ENCODE results near the gene DAPK1. TPM values are rescaled to one million over a fixed set of nuclear protein-coding genes. Genes with fewer than 3 reads are reported as not detected.

DAPK1 gene
- total and polyA plus RNA-seq, 4 donors = 33.0 to 301 (median 94.1) TPM

DNA sequence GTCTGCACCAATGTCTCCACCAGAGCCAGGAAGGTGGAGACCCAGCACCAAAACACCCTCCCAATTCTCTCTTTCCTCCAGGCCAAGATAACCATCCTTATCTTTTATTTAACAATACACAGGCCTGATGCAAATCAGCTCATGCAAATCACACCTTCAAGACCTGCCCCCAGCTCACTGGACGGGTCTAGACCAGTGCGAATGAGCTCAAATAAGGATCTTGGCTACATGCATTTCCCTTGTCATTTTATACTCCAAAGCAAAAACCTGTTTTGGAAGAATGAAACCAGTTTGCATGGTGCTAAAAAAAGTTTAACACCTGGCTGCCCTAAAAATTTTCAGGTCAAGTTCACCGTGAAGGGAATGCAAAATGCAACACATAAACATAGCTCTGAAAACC lies 31.9 kb upstream of the DAPK1 start:
- H3K9ac ChIP-seq (ENCODE audit: insufficient read depth in 1 of 2, low read length in 2 of 2) = no peak overlapping the region
- H3K9me3 ChIP-seq (ENCODE audit: control insufficient read depth in 4 of 4, insufficient read depth in 3 of 4, low read length in 3 of 4) = no peaks in the 10 kb centered on the region
- no peaks in the 10 kb centered on the region for H3K36me3 ChIP-seq (ENCODE audit: control insufficient read depth in 4 of 4, insufficient read depth in 4 of 4, low read length in 4 of 4)
- no peak overlapping the region for H3K27ac ChIP-seq (ENCODE audit: low read depth in 1 of 2, low read length in 1 of 2)
- DNase-seq (peak; percentile 20 to 57 (median 31)), ATAC-seq (ENCODE audit: insufficient read depth, low FRiP score) (no peak)
- H3K4me1 ChIP-seq (ENCODE audit: control insufficient read depth in 5 of 5, insufficient read depth in 5 of 5, low read length in 5 of 5) = peaks cover 0 to 16% (median 7%) of the 10 kb centered on the region in 5 donors
- TF ChIP-seq, protein P1, sequence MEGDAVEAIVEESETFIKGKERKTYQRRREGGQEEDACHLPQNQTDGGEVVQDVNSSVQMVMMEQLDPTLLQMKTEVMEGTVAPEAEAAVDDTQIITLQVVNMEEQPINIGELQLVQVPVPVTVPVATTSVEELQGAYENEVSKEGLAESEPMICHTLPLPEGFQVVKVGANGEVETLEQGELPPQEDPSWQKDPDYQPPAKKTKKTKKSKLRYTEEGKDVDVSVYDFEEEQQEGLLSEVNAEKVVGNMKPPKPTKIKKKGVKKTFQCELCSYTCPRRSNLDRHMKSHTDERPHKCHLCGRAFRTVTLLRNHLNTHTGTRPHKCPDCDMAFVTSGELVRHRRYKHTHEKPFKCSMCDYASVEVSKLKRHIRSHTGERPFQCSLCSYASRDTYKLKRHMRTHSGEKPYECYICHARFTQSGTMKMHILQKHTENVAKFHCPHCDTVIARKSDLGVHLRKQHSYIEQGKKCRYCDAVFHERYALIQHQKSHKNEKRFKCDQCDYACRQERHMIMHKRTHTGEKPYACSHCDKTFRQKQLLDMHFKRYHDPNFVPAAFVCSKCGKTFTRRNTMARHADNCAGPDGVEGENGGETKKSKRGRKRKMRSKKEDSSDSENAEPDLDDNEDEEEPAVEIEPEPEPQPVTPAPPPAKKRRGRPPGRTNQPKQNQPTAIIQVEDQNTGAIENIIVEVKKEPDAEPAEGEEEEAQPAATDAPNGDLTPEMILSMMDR (IDR thresholded peaks at IDR 0.05; ENCODE audit: control extremely low read depth, extremely low read depth) = no peak
- H3K4me3 ChIP-seq = no peak overlapping the region
- no peaks in the 10 kb centered on the region for H3K27me3 ChIP-seq (ENCODE audit: control insufficient read depth in 3 of 3, insufficient read depth in 3 of 3, low read length in 2 of 3)
- 73 to 85% methylated on average over 3 of the region's 3 CpGs for WGBS, 2 donors

DNA sequence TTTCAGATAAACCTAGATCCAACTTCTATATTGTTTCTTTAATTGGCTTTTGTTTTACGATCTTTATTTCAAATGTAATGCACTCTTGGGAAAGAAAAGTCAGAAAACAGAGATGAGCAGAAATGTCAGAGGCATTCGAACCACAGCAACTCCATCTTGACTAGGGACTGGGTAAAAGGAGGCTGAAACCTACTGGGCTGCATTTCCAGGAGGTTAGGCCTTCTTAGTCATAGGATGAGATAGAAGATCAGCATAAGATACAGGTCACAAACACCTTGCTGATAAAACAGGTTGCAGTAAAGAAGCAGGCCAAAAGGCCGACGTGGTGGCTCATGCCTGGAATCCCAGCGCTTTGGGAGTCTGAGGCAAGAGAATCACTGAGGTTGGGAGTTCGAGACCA lies 30.5 kb upstream of the DAPK1 start:
- ATAC-seq (ENCODE audit: insufficient read depth, low FRiP score) (no peak), DNase-seq (no peak)
- no peak overlapping the region for H3K9ac ChIP-seq (ENCODE audit: insufficient read depth in 1 of 2, low read length in 2 of 2)
- no peak overlapping the region for H3K27ac ChIP-seq (ENCODE audit: low read depth in 1 of 2, low read length in 1 of 2)
- H3K4me1 ChIP-seq (ENCODE audit: control insufficient read depth in 5 of 5, insufficient read depth in 5 of 5, low read length in 5 of 5) = peaks cover 0 to 12% (median 7%) of the 10 kb centered on the region in 5 donors
- H3K36me3 ChIP-seq (ENCODE audit: control insufficient read depth in 4 of 4, insufficient read depth in 4 of 4, low read length in 4 of 4) = no peaks in the 10 kb centered on the region
- no peaks in the 10 kb centered on the region for H3K9me3 ChIP-seq (ENCODE audit: control insufficient read depth in 4 of 4, insufficient read depth in 3 of 4, low read length in 3 of 4)
- no peak overlapping the region for H3K4me3 ChIP-seq
- WGBS, 2 donors = 89 to 96% methylated on average over 6 of the region's 6 CpGs
- no peaks in the 10 kb centered on the region for H3K27me3 ChIP-seq (ENCODE audit: control insufficient read depth in 3 of 3, insufficient read depth in 3 of 3, low read length in 2 of 3)
- TF ChIP-seq, protein P1 (IDR thresholded peaks at IDR 0.05; ENCODE audit: control extremely low read depth, extremely low read depth) = no peak

DNA sequence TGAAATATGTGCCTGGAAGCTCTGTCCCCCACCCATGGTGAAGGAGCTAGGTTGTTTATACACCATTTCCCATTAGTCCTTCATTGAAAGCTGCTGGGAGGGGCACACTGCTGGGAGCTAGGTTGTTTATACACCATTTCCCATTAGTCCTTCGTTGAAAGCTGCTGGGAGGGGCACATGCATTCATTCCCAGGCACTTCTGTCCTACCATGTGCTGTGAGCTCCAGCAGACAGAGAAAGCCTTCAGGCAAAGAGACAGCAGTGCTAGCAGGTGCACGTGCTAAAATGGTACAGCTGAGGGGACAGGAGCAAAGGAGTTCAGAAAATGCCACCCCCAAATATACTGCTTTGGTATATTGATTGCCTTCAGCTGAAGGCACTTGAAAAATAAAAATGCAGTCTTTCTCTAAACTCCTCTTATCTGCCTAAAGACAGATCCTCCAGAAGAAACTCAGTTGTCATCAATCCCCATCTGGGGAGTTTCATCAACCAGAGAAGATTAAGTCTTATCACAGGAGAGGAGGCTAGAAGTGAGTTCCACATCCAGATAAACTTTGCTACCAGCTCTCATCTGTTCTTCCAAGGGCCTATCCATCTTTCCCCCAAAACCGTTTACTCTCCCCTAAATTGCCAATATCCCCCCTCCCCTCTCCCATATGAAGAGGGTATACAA lies 27.7 kb upstream of the DAPK1 start:
- TF ChIP-seq, protein P1 (IDR thresholded peaks at IDR 0.05; ENCODE audit: control extremely low read depth, extremely low read depth) = no peak
- Histone ChIP-seq H3K36me3 (ENCODE audit: control insufficient read depth in 4 of 4, insufficient read depth in 4 of 4, low read length in 4 of 4) (no peaks in the 10 kb centered on the region), H3K4me3 (no peak overlapping the region), H3K27ac (ENCODE audit: low read depth in 1 of 2, low read length in 1 of 2) (no peak overlapping the region), H3K4me1 (ENCODE audit: control insufficient read depth in 5 of 5, insufficient read depth in 5 of 5, low read length in 5 of 5) (peaks cover 0 to 5% (median under 1%) of the 10 kb centered on the region in 5 donors), H3K27me3 (ENCODE audit: control insufficient read depth in 3 of 3, insufficient read depth in 3 of 3, low read length in 2 of 3) (no peaks in the 10 kb centered on the region), H3K9ac (ENCODE audit: insufficient read depth in 1 of 2, low read length in 2 of 2) (no peak overlapping the region), H3K9me3 (ENCODE audit: control insufficient read depth in 4 of 4, insufficient read depth in 3 of 4, low read length in 3 of 4) (no peaks in the 10 kb centered on the region)
- DNase-seq = no peak
- WGBS, 2 donors = 62 to 67% methylated on average over 3 of the region's 3 CpGs
- no peak for ATAC-seq (ENCODE audit: insufficient read depth, low FRiP score)

DNA sequence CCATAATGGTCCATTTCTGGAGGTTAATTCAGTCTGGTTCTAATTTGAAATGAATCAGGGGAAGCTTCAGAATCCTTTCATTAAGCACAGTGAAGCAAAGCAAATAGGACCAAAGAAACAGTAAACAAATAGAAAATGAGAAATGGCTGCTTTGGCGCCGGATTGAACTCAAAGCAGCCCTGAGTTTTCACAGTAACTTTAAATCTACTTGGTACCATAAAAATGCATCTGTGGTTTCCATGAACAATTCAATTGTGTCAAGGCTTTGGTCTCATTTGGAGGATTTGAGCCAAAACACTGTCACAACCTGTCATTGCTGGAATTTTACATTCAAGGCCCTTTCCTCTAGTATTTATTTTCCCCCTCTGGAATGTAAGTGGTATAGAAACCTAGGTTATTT lies 25.9 kb upstream of the DAPK1 start:
- H3K36me3 ChIP-seq (ENCODE audit: control insufficient read depth in 4 of 4, insufficient read depth in 4 of 4, low read length in 4 of 4) = no peaks in the 10 kb centered on the region
- no peaks in the 10 kb centered on the region for H3K27me3 ChIP-seq (ENCODE audit: control insufficient read depth in 3 of 3, insufficient read depth in 3 of 3, low read length in 2 of 3)
- TF ChIP-seq, protein P1 (IDR thresholded peaks at IDR 0.05; ENCODE audit: control extremely low read depth, extremely low read depth) = no peak
- no peak overlapping the region for H3K4me3 ChIP-seq
- H3K27ac ChIP-seq (ENCODE audit: low read depth in 1 of 2, low read length in 1 of 2) = no peak overlapping the region
- ATAC-seq (ENCODE audit: insufficient read depth, low FRiP score) = no peak
- WGBS, 2 donors = 86 to 90% methylated on average over 2 of the region's 2 CpGs
- peaks cover 0 to 5% (median 0%) of the 10 kb centered on the region in 5 donors for H3K4me1 ChIP-seq (ENCODE audit: control insufficient read depth in 5 of 5, insufficient read depth in 5 of 5, low read length in 5 of 5)
- no peak for DNase-seq
- H3K9ac ChIP-seq (ENCODE audit: insufficient read depth in 1 of 2, low read length in 2 of 2) = no peak overlapping the region
- no peaks in the 10 kb centered on the region for H3K9me3 ChIP-seq (ENCODE audit: control insufficient read depth in 4 of 4, insufficient read depth in 3 of 4, low read length in 3 of 4)

Data from lung (tissue), 12 donors.